ENCODE data around the gene DEGS1. TPM values are rescaled to one million over a fixed set of nuclear protein-coding genes. Genes with fewer than 3 reads are reported as not detected.

DEGS1 gene
- 88.6 and 95.5 TPM in 2 replicates for total RNA-seq

GRCh38 chr1:224182866-224183590 is at the start of gene DEGS1:
TSS of gene DEGS1 (plus strand) at chr1:224183240. CDS start at chr1:224183337, 97 bp downstream.

Other genes with a start within 250 kb of the DEGS1 start
- gene FBXO28, start 69.1 kb upstream of the DEGS1 start, total RNA-seq = 19.8 and 20.4 TPM in 2 replicates
- gene NVL, start 146.9 kb downstream of the DEGS1 start, total RNA-seq = 22.9 and 26.0 TPM in 2 replicates
- gene CNIH4, start 173.6 kb downstream of the DEGS1 start, total RNA-seq = 53.1 and 58.3 TPM in 2 replicates

Data from bronchus fibroblast of lung (primary cell).